Keratinocyte (primary cell): ENCODE results near the gene AWAT2. TPM values are rescaled to one million over a fixed set of nuclear protein-coding genes. Genes with fewer than 3 reads are reported as not detected.

ENCODE experiments used
- DNase-seq: peaks from one replicate; pipeline ENCODE4 v3.0.0-alpha.2; 2011; ENCODE audit warnings: low read depth, missing footprints, low spot score
- FAIRE-seq: peaks from 2 replicates; lab custom pipeline; 2011; peaks lifted over from hg19 to GRCh38; lab: Jason Lieb, UNC
- H2AFZ ChIP-seq: 2 replicates; pipeline ENCODE4 v1.6.0; 2012; ENCODE audit warnings: low read length, control low read depth, inconsistent platforms; ENCODE audit not compliant: control insufficient read depth
- H3K27ac ChIP-seq: 2 replicates; pipeline ENCODE4 v1.5.1; 2011; ENCODE audit warnings: low read length; ENCODE audit not compliant: control insufficient read depth, insufficient read depth
- H3K27me3 ChIP-seq: 3 replicates; pipeline ENCODE4 v1.6.0; 2011; ENCODE audit warnings: low read length; ENCODE audit not compliant: control insufficient read depth, insufficient read depth; ENCODE audit errors: extremely low read depth
- H3K36me3 ChIP-seq, 2 experiments: 2 replicates in 1 of 2; 3 replicates in 1 of 2; pipeline ENCODE4 v1.5.1; 2011; ENCODE audit warnings: low read length in 2 of 2, mild to moderate bottlenecking in 1 of 2; ENCODE audit not compliant: control insufficient read depth in 2 of 2, insufficient read depth in 2 of 2; ENCODE audit errors: extremely low read depth in 1 of 2
- H3K4me1 ChIP-seq: 3 replicates; pipeline ENCODE4 v1.5.1; 2011; ENCODE audit warnings: low read length; ENCODE audit not compliant: control insufficient read depth, insufficient read depth; ENCODE audit errors: extremely low read depth
- H3K4me2 ChIP-seq: 3 replicates; pipeline ENCODE4 v1.6.0; 2011; ENCODE audit warnings: low read depth, low read length; ENCODE audit not compliant: control insufficient read depth, insufficient read depth; ENCODE audit errors: extremely low read depth
- H3K4me3 ChIP-seq, 3 experiments: fragments of 200-600 bp in 1 of 3; sonication (generic) in 1 of 3; 2 replicates in 2 of 3; 3 replicates in 1 of 3; pipeline ENCODE4 v1.5.1; 2011 to 2016; ENCODE audit warnings: low read length in 3 of 3, mild to moderate bottlenecking in 3 of 3, control low read depth in 2 of 3, inconsistent platforms in 1 of 3, low read depth in 1 of 3, mixed read lengths in 1 of 3, mixed run types in 1 of 3, moderate library complexity in 1 of 3; ENCODE audit not compliant: control insufficient read depth in 2 of 3, insufficient read depth in 2 of 3; ENCODE audit errors: extremely low read depth in 1 of 3
- H3K79me2 ChIP-seq: 2 replicates; pipeline ENCODE4 v1.6.0; 2012; ENCODE audit warnings: low read length; ENCODE audit not compliant: control insufficient read depth, insufficient read depth
- H3K9ac ChIP-seq: 3 replicates; pipeline ENCODE4 v1.6.0; 2011; ENCODE audit warnings: low read length; ENCODE audit not compliant: control insufficient read depth, insufficient read depth; ENCODE audit errors: extremely low read depth
- H3K9me1 ChIP-seq: 3 replicates; pipeline ENCODE4 v1.6.0; 2011; ENCODE audit warnings: low read length; ENCODE audit not compliant: control insufficient read depth, insufficient read depth; ENCODE audit errors: extremely low read depth
- H3K9me3 ChIP-seq: 2 replicates; pipeline ENCODE4 v1.5.1; 2012; ENCODE audit warnings: low read depth, low read length; ENCODE audit not compliant: control insufficient read depth
- H4K20me1 ChIP-seq: 3 replicates; pipeline ENCODE4 v1.6.0; 2011; ENCODE audit warnings: low read length; ENCODE audit not compliant: control insufficient read depth, insufficient read depth; ENCODE audit errors: extremely low read depth
- CTCF ChIP-seq, 3 experiments: IDR thresholded peaks in 1 of 3; conservative IDR thresholded peaks in 1 of 3; optimal IDR thresholded peaks in 1 of 3; 2 replicates in 2 of 3; 3 replicates in 1 of 3; pipeline versions ENCODE3 to v1.5.1; 2011; ENCODE audit warnings: low read length in 3 of 3, mild to moderate bottlenecking in 3 of 3, moderate library complexity in 2 of 3, control low read depth in 1 of 3, inconsistent platforms in 1 of 3; ENCODE audit not compliant: insufficient read depth in 2 of 3; ENCODE audit errors: extremely low read depth in 1 of 3
- EZH2 ChIP-seq: IDR thresholded peaks from one replicate; pipeline ENCODE4 v1.6.1; 2012; ENCODE audit warnings: inconsistent platforms, mild to moderate bottlenecking, low read length, moderate library complexity
- dilution Hi-C: fragments of 300-500 bp; cut with MboI; formaldehyde crosslinking; loops from one replicate; pipeline ENCODE4 v1.7.0; 2020; ENCODE audit warnings: low sequenced_read_pairs; ENCODE audit not compliant: extremely low pct_ligation_motif_present
- polyA plus RNA-seq, 5 experiments: library from polyadenylated mRNA; depleted of rRNA in 3 of 5; stranded (reverse) in 3 of 5; stranded (forward) in 1 of 5; unstranded in 1 of 5; fragments of >200 nt; gene quantifications; 1 replicate in 1 of 5; 2 replicates in 3 of 5; 3 replicates in 1 of 5; pipeline versions ENCODE4 v1.2.1 to v1.2.3, GENCODE V29; 2011 to 2012; ENCODE audit warnings: missing spikeins in 2 of 5, low read depth in 1 of 5, low replicate concordance in 1 of 5

AWAT2 gene
- polyA plus RNA-seq, 1 donor (not counting 4 experiments of a cell fraction or from before 2014, with no cell fraction given) = not detected

- no peaks in the 10 kb centered on the region for H3K4me1 ChIP-seq
- dilution Hi-C loops = no loop called here
- H2AFZ ChIP-seq = no peak overlapping the region
- no peak overlapping the region for H3K4me3 ChIP-seq
- H3K4me2 ChIP-seq = no peak overlapping the region
- no peak overlapping the region for H3K9ac ChIP-seq
- H3K9me1 ChIP-seq = no peaks in the 10 kb centered on the region
- H3K36me3 ChIP-seq = no peaks in the 10 kb centered on the region
- H3K9me3 ChIP-seq = no peaks in the 10 kb centered on the region
- DNase-seq (no peak), FAIRE-seq (no peak)
- no peaks in the 10 kb centered on the region for H4K20me1 ChIP-seq
- no peaks in the 10 kb centered on the region for H3K27me3 ChIP-seq
- no peaks in the 10 kb centered on the region for H3K79me2 ChIP-seq
- no peak overlapping the region for H3K27ac ChIP-seq
- TF ChIP-seq CTCF (optimal IDR thresholded peaks at IDR 0.05 in 1 of 3, IDR thresholded peaks at IDR 0.05 in 1 of 3, conservative IDR thresholded peaks at IDR 0.05 in 1 of 3; ENCODE audit: extremely low read depth in 1 of 3, insufficient read depth in 2 of 3, low read length in 3 of 3) = no peak
- TF ChIP-seq EZH2 = no peak
Observed at GRCh38 chrX:70079297-70079696, 29.6 kb upstream of the AWAT2 start.

GRCh38 chrX:70066646-70067045 lies 16.9 kb upstream of the AWAT2 start:
- FAIRE-seq (no peak), DNase-seq (no peak)
- Histone ChIP-seq H4K20me1 (no peaks in the 10 kb centered on the region), H3K27me3 (no peaks in the 10 kb centered on the region), H3K79me2 (no peaks in the 10 kb centered on the region), H3K27ac (no peak overlapping the region), H3K4me1 (no peaks in the 10 kb centered on the region), H3K36me3 (no peaks in the 10 kb centered on the region), H2AFZ (no peak overlapping the region), H3K9ac (no peak overlapping the region), H3K9me1 (no peaks in the 10 kb centered on the region), H3K4me3 (no peak overlapping the region), H3K4me2 (no peak overlapping the region), H3K9me3 (no peaks in the 10 kb centered on the region)
- dilution Hi-C loops = no loop called here
- no peak for TF ChIP-seq EZH2
- no peak for TF ChIP-seq CTCF (optimal IDR thresholded peaks at IDR 0.05 in 1 of 3, IDR thresholded peaks at IDR 0.05 in 1 of 3, conservative IDR thresholded peaks at IDR 0.05 in 1 of 3; ENCODE audit: extremely low read depth in 1 of 3, insufficient read depth in 2 of 3, low read length in 3 of 3)
